ENCODE measurements around the gene CPSF4. TPM values are rescaled to one million over a fixed set of nuclear protein-coding genes. Genes with fewer than 3 reads are reported as not detected.

Gene CPSF4
- 33.6 and 34.2 TPM in 2 replicates for total RNA-seq

DNA sequence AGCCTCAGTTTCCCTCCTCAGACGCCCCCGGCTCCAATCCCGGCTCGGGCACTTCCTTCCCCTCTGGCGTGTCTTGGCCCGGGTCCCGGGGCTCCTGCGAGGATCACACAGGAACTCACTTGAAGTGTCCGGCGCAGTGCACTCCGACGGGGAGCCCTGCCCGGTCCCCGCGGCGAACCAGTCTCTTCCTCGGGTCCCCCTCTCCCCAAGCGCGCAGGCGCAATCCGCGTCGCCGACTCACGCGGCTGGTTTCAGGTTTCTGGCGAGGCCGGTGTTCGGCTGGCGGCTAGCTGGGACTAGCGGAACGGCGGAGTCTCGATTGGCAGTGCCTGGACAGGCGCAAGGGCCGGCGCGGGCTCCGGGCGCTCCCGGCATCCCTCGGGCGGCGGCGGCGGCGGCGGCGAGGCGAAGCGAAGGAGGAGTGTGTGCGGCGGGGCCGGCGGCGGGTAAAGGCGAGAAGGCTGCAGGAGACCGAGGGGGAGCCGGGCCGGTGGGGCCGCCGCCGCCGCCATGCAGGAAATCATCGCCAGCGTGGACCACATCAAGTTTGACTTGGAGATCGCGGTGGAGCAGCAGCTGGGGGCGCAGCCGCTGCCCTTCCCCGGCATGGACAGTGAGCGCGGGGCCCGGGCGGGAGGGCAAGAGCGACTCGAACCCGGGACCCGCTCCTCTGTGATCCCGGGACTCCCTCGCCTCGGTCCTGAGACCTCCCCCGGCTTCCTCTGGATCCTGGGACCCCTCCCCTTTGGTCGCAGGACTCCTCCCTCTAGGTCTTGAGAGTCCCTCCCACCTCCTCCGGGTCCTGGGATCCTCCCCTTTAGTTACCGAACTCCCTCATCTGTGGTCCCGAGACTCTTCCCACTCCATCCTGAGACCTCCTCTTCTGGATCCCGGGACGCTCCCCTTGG lies at the start of gene CPSF4, which contains the start of gene PTCD1:
Gene CPSF4 (plus strand): TSS at position 371 of the 908 bp plus-strand sequence. CDS start 140 bp downstream, at position 511.
Gene PTCD1 (minus strand): TSS at position 226 of the 908 bp plus-strand sequence. CDS start 3,556 bp downstream, outside the sequence.

DNA sequence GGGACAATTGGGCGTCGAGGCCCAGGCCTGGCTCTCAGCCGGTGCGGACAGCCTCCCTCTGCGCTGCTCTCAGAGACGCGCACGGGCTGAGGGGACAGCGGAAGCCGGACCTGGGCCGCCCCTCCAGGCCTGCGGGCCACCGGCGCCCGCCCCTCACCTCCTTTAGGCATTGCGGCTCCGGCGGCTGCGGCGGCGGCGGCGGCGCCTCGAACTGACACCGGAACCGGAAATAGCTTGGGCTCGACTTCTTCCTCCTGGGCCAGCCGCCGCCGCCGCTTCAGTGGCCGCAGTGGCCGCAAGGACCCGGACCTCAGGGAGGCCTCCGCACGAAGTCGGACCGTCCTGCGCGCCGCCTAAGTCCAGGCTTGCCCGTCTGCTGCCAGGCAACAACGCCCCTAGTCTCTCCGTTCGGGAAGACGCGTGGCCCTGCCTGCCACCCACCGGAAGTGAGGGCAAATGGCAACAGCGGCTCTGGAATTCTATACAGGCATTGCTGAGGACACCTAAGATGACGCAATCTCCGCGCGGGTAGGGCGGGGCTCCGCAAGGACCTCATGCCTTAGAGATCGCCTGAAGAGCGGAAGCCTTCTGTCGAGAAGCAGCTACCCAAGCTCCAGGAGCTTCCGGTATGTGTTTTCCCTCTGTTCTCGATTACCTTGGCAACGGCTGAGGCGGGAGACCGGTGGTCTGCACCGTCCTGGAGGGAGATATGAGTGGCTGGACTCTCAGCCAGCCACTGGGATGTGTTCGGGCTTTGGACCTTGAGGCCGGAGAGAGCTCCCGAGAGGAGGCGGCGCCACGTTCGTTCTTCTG lies 30.2 kb upstream of the CPSF4 start, which contains the start of the genes BUD31 and PDAP1:
Gene BUD31 (plus strand): TSS at position 591 of the 813 bp plus-strand sequence. CDS start 2,124 bp downstream, outside the sequence.
Gene PDAP1 (minus strand): TSS at position 219 of the 813 bp plus-strand sequence. CDS start 49 bp downstream, at position 170.

DNA sequence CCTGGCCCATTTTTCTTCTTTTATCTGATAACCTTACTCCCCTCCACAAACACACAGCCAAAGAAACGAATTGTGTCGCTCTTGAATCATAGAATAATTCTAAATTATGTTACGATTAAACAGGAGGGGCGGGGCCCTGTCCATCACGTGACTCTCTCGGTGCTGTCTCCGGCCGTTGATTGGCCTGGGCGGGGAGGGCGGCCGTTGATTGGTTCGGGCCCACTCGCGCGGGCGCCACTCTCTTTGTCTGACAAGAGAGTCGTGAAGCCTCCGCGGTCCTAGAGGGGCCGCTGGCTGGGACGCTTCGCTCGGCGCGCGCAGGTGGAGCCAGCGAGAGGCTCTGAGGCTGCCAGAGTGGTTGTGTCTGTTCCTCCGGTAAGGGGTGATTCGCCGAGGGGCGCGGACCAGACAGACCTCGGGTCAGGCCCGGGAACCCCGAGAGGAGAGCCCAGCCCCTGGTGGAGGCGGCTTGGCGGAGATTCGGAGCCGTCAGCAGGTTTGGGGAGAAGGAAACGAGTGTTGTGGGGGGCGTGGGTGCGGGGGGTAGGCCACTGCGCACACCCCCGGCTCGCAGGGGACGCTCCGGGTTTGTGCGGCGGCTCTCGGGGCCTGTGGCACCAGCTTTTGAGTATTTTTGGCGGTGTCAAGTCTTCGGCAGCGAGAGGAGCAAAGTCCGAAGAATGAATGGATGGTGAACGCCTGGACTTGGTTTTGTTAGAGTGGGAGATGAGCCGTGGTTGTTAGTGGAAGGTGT lies 34.0 kb downstream of the CPSF4 start, which contains the start of gene ZNF789:
Gene ZNF789 (plus strand): TSS at position 330 of the 754 bp plus-strand sequence. CDS start 3,567 bp downstream, outside the sequence.

DNA sequence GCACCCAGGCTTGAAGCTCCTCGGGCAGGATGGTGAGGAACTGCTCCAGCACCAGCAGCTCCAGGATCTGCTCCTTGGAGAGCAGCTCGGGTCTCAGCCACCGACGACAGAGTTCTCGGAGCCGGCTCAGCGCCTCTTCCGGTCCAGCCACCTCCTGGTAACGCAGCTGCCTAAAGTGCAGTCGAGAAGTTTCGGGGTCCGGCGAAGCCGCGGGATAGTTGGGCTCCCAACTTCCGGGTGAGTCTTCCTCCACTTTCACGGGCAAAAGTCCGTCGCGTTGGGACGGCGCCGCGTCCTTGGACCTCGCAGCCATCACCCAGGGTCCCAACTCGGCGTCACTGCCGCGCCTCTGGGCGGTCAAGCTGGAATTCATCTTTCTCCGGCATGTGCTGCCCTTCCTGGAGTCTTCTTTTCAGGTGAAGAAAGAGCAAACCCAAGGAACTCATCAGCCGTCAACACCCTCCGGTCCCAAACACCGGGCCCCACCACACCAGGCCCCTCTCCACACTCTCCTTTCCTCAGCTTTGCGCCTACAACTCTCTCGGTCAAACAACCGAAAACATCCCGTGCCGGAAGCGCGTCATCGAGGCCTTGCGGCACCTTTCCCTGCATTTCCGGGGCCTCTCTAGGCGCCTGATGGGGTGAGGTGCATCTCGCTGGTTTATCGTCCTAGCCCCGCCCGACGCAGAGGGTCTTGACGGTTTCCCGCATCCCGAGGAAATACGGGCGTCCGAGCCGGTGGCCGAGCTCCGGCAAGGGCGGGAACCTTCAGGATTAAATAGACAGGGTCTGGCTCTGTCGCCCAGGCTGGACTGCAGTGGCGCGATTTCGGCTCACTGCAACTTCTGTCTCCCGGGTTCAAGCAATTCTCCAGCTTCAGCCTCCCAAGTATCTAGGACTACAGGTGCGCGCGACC lies 61.2 kb downstream of the CPSF4 start, which contains the start of gene ZNF394:
Gene ZNF394 (minus strand): TSS at position 561 of the 916 bp plus-strand sequence. CDS start 188 bp downstream, at position 373.

DNA sequence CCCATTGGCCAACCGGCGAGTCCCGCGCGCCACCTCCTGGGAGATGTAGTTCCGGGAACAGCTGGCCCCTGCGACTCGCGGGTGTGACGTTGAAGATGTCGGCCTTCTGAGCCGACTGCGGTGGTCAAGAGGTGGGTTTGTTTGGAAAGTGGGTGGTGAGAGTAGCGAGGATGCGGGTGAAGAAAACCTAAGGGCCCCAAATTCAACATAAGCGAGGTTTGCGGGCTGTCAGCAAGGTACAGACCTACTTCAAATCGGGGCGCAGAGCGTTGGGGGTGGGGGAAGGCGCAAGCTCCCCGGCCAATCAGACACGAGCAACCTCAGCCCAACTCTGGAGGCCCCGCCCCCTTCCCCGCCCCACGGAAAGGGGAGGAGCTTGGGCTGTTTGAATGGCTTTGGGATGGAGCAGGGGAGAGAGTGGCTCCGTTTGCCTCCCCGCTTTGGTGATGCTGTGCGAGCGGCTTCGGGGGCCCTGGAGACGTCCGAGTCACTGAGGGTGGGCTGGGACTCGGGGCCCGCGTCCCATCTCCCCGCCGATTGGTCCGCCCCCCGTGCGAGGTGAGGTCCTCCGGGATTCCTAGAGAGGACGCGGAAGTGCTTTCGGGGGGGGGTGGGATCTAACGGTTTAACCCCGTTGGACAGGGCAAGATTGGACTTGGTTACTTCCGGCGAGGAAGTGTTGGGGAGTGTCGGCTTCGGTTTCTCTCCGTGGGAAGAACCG lies 66.0 kb downstream of the CPSF4 start, which contains the start of gene ZKSCAN5:
Gene ZKSCAN5 (plus strand): TSS at position 60 of the 721 bp plus-strand sequence. CDS start 1,383 bp downstream, outside the sequence.

Other genes starting within 250 kb of the CPSF4 start
- gene KPNA7, start 230.8 kb upstream of the CPSF4 start, total RNA-seq: not detected in 2 replicates
- gene MYH16, start 166.1 kb upstream of the CPSF4 start, total RNA-seq: 0.33 and 0.38 TPM in 2 replicates
- 229 and 236 TPM in 2 replicates for gene ARPC1A, start 113.0 kb upstream of the CPSF4 start, total RNA-seq
- 358 and 500 TPM in 2 replicates for gene ARPC1B, start 64.2 kb upstream of the CPSF4 start, total RNA-seq
- 63.8 and 67.6 TPM in 2 replicates for gene PDAP1, start 30.3 kb upstream of the CPSF4 start, total RNA-seq
- 86.2 and 88.4 TPM in 2 replicates for gene BUD31, start 30.0 kb upstream of the CPSF4 start, total RNA-seq
- 5.0 and 6.9 TPM in 2 replicates for gene PTCD1, start 145 bp upstream of the CPSF4 start, total RNA-seq
- gene ATP5MF, start 27.2 kb downstream of the CPSF4 start, total RNA-seq: 761 and 818 TPM in 2 replicates
- 5.2 and 8.8 TPM in 2 replicates for gene ZNF789, start 33.9 kb downstream of the CPSF4 start, total RNA-seq
- gene ZNF394, start 61.3 kb downstream of the CPSF4 start, total RNA-seq: 29.1 and 34.4 TPM in 2 replicates
- 12.2 and 13.4 TPM in 2 replicates for gene ZKSCAN5, start 65.7 kb downstream of the CPSF4 start, total RNA-seq
- gene FAM200A, start 113.2 kb downstream of the CPSF4 start, total RNA-seq: 5.6 and 5.7 TPM in 2 replicates
- 7.2 and 10.9 TPM in 2 replicates for gene ZNF655, start 119.7 kb downstream of the CPSF4 start, total RNA-seq
- not detected in 2 replicates for gene TMEM225B, start 159.3 kb downstream of the CPSF4 start, total RNA-seq
- 11.8 and 13.1 TPM in 2 replicates for gene ZSCAN25, start 178.0 kb downstream of the CPSF4 start, total RNA-seq
- gene CYP3A5, start 241.1 kb downstream of the CPSF4 start, total RNA-seq: not detected in 2 replicates